Measurements from ENCODE around the gene PRKG1. TPM values are rescaled to one million over a fixed set of nuclear protein-coding genes. Genes with fewer than 3 reads are reported as not detected.

The PRKG1 gene
- total and polyA plus RNA-seq, 2 experiments from 2014 or later: 18.2 to 21.1 TPM

GRCh38 chr10:51124852-51125251 is 50.6 kb downstream of the PRKG1 start (continued):
- TF ChIP-seq, protein P1, sequence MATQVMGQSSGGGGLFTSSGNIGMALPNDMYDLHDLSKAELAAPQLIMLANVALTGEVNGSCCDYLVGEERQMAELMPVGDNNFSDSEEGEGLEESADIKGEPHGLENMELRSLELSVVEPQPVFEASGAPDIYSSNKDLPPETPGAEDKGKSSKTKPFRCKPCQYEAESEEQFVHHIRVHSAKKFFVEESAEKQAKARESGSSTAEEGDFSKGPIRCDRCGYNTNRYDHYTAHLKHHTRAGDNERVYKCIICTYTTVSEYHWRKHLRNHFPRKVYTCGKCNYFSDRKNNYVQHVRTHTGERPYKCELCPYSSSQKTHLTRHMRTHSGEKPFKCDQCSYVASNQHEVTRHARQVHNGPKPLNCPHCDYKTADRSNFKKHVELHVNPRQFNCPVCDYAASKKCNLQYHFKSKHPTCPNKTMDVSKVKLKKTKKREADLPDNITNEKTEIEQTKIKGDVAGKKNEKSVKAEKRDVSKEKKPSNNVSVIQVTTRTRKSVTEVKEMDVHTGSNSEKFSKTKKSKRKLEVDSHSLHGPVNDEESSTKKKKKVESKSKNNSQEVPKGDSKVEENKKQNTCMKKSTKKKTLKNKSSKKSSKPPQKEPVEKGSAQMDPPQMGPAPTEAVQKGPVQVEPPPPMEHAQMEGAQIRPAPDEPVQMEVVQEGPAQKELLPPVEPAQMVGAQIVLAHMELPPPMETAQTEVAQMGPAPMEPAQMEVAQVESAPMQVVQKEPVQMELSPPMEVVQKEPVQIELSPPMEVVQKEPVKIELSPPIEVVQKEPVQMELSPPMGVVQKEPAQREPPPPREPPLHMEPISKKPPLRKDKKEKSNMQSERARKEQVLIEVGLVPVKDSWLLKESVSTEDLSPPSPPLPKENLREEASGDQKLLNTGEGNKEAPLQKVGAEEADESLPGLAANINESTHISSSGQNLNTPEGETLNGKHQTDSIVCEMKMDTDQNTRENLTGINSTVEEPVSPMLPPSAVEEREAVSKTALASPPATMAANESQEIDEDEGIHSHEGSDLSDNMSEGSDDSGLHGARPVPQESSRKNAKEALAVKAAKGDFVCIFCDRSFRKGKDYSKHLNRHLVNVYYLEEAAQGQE (IDR thresholded peaks at IDR 0.05; ENCODE audit: unreplicated experiment): no peak
- TF ChIP-seq CREB1 (CRISPR knock-in tag; IDR thresholded peaks at IDR 0.05; ENCODE audit: low read depth) (no peak), STAT1 (IDR thresholded peaks at IDR 0.05; ENCODE audit: unreplicated experiment) (no peak), JUNB (IDR thresholded peaks at IDR 0.05; ENCODE audit: unreplicated experiment) (no peak), ZNF331 (CRISPR knock-in tag; IDR thresholded peaks at IDR 0.05; ENCODE audit: low read depth) (no peak)

DNA sequence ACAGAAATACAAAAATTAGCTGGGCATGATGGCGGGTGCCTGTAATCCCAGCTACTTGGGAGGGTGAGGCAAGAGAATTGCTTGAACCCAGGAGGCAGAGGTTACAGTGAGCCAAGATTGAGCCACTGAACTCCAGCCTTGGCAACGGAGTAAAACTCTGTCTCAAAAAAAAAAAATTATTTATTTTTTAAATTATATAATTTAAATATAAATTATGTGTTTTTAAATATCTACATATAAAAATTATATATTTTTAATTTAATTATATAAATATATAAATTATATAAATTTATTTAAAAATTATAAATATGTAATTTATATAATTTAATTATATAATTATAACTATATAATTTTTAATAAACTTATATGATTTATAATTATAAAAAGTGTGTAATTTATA is 51.2 kb downstream of the PRKG1 start:
- TF ChIP-seq ZNF114 (CRISPR knock-in tag; IDR thresholded peaks at IDR 0.05): no peak
- no peak for TF ChIP-seq STAT1 (IDR thresholded peaks at IDR 0.05; ENCODE audit: unreplicated experiment)
- no peak for TF ChIP-seq CREB1 (CRISPR knock-in tag; IDR thresholded peaks at IDR 0.05; ENCODE audit: low read depth)
- TF ChIP-seq JUNB (IDR thresholded peaks at IDR 0.05; ENCODE audit: unreplicated experiment): no peak
- no peak for TF ChIP-seq EZH2 (IDR thresholded peaks at IDR 0.05; ENCODE audit: low read depth, unreplicated experiment)
- no peak for TF ChIP-seq CTCF (conservative IDR thresholded peaks at IDR 0.05; ENCODE audit: low read depth in 2 of 2)
- TF ChIP-seq EZH2phosphoT487 (IDR thresholded peaks at IDR 0.05; ENCODE audit: unreplicated experiment): no peak
- TF ChIP-seq, protein P2, sequence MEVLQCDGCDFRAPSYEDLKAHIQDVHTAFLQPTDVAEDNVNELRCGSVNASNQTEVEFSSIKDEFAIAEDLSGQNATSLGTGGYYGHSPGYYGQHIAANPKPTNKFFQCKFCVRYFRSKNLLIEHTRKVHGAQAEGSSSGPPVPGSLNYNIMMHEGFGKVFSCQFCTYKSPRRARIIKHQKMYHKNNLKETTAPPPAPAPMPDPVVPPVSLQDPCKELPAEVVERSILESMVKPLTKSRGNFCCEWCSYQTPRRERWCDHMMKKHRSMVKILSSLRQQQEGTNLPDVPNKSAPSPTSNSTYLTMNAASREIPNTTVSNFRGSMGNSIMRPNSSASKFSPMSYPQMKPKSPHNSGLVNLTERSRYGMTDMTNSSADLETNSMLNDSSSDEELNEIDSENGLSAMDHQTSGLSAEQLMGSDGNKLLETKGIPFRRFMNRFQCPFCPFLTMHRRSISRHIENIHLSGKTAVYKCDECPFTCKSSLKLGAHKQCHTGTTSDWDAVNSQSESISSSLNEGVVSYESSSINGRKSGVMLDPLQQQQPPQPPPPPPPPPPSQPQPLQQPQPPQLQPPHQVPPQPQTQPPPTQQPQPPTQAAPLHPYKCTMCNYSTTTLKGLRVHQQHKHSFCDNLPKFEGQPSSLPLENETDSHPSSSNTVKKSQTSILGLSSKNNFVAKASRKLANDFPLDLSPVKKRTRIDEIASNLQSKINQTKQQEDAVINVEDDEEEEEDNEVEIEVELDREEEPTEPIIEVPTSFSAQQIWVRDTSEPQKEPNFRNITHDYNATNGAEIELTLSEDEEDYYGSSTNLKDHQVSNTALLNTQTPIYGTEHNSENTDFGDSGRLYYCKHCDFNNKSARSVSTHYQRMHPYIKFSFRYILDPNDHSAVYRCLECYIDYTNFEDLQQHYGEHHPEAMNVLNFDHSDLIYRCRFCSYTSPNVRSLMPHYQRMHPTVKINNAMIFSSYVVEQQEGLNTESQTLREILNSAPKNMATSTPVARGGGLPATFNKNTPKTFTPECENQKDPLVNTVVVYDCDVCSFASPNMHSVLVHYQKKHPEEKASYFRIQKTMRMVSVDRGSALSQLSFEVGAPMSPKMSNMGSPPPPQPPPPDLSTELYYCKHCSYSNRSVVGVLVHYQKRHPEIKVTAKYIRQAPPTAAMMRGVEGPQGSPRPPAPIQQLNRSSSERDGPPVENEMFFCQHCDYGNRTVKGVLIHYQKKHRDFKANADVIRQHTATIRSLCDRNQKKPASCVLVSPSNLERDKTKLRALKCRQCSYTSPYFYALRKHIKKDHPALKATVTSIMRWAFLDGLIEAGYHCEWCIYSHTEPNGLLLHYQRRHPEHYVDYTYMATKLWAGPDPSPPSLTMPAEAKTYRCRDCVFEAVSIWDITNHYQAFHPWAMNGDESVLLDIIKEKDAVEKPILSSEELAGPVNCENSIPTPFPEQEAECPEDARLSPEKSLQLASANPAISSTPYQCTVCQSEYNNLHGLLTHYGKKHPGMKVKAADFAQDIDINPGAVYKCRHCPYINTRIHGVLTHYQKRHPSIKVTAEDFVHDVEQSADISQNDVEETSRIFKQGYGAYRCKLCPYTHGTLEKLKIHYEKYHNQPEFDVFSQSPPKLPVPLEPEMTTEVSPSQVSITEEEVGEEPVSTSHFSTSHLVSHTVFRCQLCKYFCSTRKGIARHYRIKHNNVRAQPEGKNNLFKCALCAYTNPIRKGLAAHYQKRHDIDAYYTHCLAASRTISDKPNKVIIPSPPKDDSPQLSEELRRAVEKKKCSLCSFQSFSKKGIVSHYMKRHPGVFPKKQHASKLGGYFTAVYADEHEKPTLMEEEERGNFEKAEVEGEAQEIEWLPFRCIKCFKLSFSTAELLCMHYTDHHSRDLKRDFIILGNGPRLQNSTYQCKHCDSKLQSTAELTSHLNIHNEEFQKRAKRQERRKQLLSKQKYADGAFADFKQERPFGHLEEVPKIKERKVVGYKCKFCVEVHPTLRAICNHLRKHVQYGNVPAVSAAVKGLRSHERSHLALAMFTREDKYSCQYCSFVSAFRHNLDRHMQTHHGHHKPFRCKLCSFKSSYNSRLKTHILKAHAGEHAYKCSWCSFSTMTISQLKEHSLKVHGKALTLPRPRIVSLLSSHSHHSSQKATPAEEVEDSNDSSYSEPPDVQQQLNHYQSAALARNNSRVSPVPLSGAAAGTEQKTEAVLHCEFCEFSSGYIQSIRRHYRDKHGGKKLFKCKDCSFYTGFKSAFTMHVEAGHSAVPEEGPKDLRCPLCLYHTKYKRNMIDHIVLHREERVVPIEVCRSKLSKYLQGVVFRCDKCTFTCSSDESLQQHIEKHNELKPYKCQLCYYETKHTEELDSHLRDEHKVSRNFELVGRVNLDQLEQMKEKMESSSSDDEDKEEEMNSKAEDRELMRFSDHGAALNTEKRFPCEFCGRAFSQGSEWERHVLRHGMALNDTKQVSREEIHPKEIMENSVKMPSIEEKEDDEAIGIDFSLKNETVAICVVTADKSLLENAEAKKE (CRISPR knock-in tag; IDR thresholded peaks at IDR 0.05): no peak
- no peak for TF ChIP-seq POLR2AphosphoS5 (IDR thresholded peaks at IDR 0.05; ENCODE audit: low read depth)
- H3K9me2 ChIP-seq (ENCODE audit: insufficient read depth): no peaks in the 10 kb centered on the region; the same call in 1 of the 2 replicates
- H3K27me3 Mint-ChIP-seq (ENCODE audit: insufficient read depth, low read depth, poor library complexity): peaks cover 6% of the 10 kb centered on the region

More for the DNA sequence above, 51.2 kb downstream of the PRKG1 start:
- H3K4me3 ChIP-seq: no peak overlapping the region
- Mint-ChIP-seq H3K36me3 (ENCODE audit: low read depth) (peaks cover 8% of the 10 kb centered on the region; the same call in 2 of the 3 replicates), H3K27ac (no peak overlapping the region), H3K4me1 (peaks cover 2% of the 10 kb centered on the region; the same call in 1 of the 3 replicates), H3K4me3 (no peak overlapping the region), H3K9me3 (peaks cover 8% of the 10 kb centered on the region; the same call in 1 of the 3 replicates)
- H3K27ac ChIP-seq (ENCODE audit: low read depth): no peak overlapping the region
- no peaks in the 10 kb centered on the region for H3K79me2 ChIP-seq (replicated peaks; ENCODE audit: insufficient read depth)
- no peak overlapping the region for H3K4me2 ChIP-seq
- 0 out of 2 replicates have a peak, but pooled peaks cover 3% of the 10 kb centered on the region for H3K4me1 ChIP-seq (ENCODE audit: insufficient read depth)
- no peaks in the 10 kb centered on the region for H4K20me1 ChIP-seq (replicated peaks; ENCODE audit: insufficient read depth)
- no peak for DNase-seq (ENCODE audit: low spot score)
- no peaks in the 10 kb centered on the region for H3K27me3 ChIP-seq (ENCODE audit: insufficient read depth)
- H3K36me3 ChIP-seq (ENCODE audit: insufficient read depth): no peaks in the 10 kb centered on the region
- no peak for ATAC-seq
- no peaks in the 10 kb centered on the region for H3F3A ChIP-seq (replicated peaks; ENCODE audit: low read depth)
- H2AFZ ChIP-seq: no peak overlapping the region

Measured in GM23338 (cell line).